ENCODE results near the gene CDH2.

The CDH2 gene

DNA sequence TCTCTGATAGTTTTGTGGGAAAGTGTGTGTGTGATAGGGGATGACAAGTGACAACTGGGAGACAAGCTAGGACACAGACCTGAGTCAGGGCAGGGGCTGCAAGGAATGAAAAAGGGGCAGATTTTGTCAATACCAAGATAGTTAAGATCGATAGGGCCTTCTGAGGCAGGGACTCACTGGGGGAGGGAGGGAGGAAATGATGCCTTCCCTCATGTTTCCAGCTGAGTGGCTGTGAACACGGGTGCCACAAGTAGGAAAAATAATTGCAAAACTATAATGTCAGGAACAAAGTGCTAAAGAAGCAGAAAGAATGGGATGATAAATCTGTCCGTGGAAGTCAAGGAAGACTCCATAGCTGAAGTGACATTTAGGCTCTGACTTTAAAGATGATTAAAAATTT lies 24.2 kb downstream of the CDH2 start:
- H3K9me3 Mint-ChIP-seq, result peaks cover 5% of the 10 kb centered on the region
- no peak overlapping the region for H3K27ac Mint-ChIP-seq
- no peaks in the 10 kb centered on the region for H3K36me3 Mint-ChIP-seq
- ATAC-seq, result no peak
- no peak for DNase-seq (ENCODE audit: low spot score in 2 of 2)
- H3K4me3 Mint-ChIP-seq, result no peak overlapping the region
- H3K4me1 Mint-ChIP-seq, result no peaks in the 10 kb centered on the region

DNA sequence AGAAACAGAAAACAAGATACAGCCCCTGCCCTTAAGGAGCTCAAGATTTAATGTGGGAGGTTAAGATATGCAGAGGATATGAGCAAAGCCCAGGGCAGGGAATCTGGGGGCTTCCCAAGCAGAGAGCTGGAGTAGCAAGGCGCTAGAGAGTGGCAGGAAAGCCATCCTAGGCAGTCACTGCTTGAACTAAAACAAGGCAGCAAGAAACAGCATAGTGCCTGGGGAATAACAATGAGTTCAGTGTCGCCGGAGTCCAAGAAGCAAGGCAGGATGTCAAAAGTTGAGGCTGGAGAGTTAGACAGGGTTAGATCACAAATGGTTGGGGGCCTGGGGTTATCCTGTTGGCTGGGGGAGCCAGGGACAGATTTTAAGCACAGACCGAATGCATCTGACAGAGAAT lies 24.6 kb downstream of the CDH2 start:
- Mint-ChIP-seq H3K4me3 (no peak overlapping the region), H3K27ac (no peak overlapping the region), H3K4me1 (no peaks in the 10 kb centered on the region), H3K9me3 (peaks cover 5% of the 10 kb centered on the region), H3K36me3 (no peaks in the 10 kb centered on the region)
- no peak for ATAC-seq
- no peak for DNase-seq (ENCODE audit: low spot score in 2 of 2)

DNA sequence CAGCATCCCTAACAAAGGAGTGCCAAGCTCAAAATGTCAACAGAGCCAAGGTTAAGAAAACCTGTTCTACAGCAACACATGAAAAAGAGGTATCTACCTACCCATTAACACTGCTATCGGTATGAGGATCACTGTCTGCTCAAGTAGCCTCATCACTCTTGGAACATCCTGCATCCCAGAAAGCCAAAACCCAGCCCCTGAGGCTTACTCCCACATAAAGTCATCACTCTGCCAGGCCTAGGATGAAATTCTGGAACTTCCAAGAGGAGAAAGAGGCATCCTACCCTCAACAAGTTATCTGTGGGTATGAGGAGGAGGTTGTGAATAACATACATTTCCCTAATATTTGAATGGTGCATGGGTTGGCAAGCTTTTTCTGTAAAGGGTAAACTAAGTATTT lies 25.5 kb downstream of the CDH2 start:
- Mint-ChIP-seq H3K4me1 (no peaks in the 10 kb centered on the region), H3K4me3 (no peak overlapping the region), H3K36me3 (no peaks in the 10 kb centered on the region), H3K9me3 (peaks cover 5% of the 10 kb centered on the region), H3K27ac (no peak overlapping the region)
- DNase-seq (ENCODE audit: low spot score in 2 of 2), result no peak
- ATAC-seq, result no peak

DNA sequence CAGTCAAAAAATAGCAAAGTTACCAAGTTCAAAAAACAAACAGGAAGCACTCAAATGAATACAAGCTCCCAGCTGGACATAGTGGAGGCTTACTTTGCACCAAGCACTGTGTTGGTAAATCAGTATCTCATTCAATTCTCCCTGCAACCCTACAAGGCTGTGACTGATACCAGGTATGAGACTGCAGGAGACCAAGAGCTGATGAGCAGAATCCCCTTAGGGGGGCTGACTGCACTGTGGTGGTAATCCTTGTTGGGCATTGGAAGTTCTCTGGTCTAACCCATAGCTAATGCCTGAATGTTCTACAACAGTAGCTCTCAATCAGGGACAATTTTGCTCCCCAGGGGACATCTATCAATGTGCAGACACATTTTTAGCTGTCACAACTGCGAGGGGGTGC lies 26.0 kb downstream of the CDH2 start:
- no peak for ATAC-seq
- Mint-ChIP-seq H3K36me3 (no peaks in the 10 kb centered on the region), H3K9me3 (peaks cover 5% of the 10 kb centered on the region), H3K27ac (no peak overlapping the region), H3K4me3 (no peak overlapping the region), H3K4me1 (no peaks in the 10 kb centered on the region)
- no peak for DNase-seq (ENCODE audit: low spot score in 2 of 2)

DNA sequence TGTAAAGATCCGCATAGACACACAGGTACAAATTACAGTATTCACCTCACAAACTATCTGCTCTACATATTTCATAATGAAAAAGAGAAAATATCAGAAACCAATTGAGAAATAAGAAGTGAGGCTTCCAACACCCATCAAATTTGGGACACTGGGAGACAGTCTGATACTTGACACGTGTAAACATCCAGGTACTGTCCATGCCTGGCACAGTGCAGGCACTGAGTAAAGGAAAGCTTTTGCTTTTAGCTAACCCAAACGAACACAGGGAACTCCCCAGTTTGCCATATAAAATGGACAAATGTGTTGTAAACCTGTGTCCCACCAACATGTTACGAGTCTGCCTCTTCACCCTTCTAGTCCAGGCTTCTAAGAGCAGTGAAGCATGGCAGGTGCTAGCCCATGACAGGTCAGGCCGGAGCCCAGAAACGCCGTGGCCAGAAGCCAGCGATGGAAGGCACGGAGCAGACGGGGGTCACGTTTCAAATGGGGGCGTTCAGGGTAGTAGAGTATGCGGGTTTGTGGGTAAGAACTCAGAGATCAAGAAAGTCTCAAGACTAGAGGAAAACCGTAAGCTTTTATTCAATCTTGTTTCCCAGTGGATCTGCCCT lies 27.0 kb downstream of the CDH2 start:
- Mint-ChIP-seq H3K27ac (no peak overlapping the region), H3K9me3 (peaks cover 5% of the 10 kb centered on the region), H3K36me3 (no peaks in the 10 kb centered on the region), H3K4me3 (no peak overlapping the region), H3K4me1 (no peaks in the 10 kb centered on the region)
- DNase-seq (ENCODE audit: low spot score in 2 of 2) (no peak), ATAC-seq (no peak)

DNA sequence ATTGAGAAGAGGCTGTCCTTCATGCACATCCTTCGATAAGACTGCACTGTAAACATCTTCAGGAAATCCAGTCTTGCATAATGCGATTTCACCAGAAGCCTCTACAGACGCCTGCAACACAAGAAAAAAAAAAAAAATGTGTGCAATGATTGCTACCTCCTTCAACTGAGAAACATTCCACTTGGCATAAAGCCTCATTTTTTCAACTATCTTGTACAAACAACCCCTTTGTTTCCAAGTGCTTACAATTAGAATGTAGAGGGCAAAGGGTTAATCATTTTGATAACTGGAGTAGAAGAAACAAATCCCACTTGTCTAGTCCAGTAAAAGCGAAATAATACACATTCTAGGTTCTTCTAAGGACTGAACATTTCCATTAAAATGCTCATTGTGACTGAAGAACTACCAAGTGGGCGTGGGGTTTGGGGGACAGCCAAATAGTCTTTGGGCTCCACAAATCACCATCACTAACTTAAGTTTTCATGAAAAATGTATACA lies 29.2 kb downstream of the CDH2 start:
- no peak for DNase-seq (ENCODE audit: low spot score in 2 of 2)
- H3K4me3 Mint-ChIP-seq, result no peak overlapping the region
- H3K9me3 Mint-ChIP-seq, result no peaks in the 10 kb centered on the region
- H3K36me3 Mint-ChIP-seq, result no peaks in the 10 kb centered on the region
- H3K4me1 Mint-ChIP-seq, result no peaks in the 10 kb centered on the region
- no peak for ATAC-seq
- H3K27ac Mint-ChIP-seq, result no peak overlapping the region

DNA sequence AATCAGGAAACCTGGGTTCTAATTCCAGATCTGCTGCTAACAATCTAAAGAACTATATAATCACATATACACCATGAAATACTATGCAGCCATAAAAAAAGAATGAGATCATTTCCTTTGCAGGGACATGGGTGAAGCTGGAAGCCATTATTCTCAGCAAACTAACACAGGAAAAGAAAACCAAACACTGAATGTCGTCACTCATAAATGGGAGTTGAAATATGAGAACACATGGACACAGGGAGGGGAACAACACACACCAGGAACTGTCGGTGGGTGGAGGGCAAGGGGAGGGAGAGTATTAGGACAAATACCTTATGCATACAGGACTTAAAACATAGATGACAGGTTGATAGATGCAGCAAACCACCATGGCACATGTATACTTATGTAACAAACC lies 33.2 kb downstream of the CDH2 start:
- Mint-ChIP-seq H3K36me3 (no peaks in the 10 kb centered on the region), H3K4me3 (no peak overlapping the region), H3K9me3 (peaks cover 16% of the 10 kb centered on the region), H3K27ac (no peak overlapping the region), H3K4me1 (no peaks in the 10 kb centered on the region)
- no peak for DNase-seq (ENCODE audit: low spot score in 2 of 2)
- no peak for ATAC-seq

DNA sequence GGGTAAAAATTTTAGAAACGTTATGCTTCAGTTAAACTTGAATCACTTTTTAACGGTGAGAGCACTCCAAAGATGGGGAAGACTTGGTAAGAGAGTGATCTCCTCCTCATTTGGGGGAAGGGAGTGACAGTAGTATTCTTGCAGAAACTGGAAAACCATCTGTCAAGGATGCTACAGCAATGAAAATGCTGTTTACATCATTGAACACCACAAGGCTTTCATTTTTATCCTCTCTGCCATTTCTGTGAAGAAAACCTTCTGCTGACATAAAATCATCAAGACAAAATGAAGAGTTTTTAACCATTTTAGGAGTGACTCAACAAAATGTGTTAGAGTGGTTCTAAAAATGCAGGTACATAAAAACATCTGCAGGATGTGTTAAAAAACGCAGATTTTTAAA lies 38.1 kb downstream of the CDH2 start:
- no peak overlapping the region for H3K27ac Mint-ChIP-seq
- no peaks in the 10 kb centered on the region for H3K36me3 Mint-ChIP-seq
- H3K4me3 Mint-ChIP-seq, result no peak overlapping the region
- ATAC-seq (no peak), DNase-seq (ENCODE audit: low spot score in 2 of 2) (no peak)
- no peaks in the 10 kb centered on the region for H3K4me1 Mint-ChIP-seq
- peaks cover 16% of the 10 kb centered on the region for H3K9me3 Mint-ChIP-seq

- Mint-ChIP-seq H3K36me3 (no peaks in the 10 kb centered on the region), H3K9me3 (peaks cover 14% of the 10 kb centered on the region), H3K4me3 (no peak overlapping the region), H3K27ac (no peak overlapping the region), H3K4me1 (no peaks in the 10 kb centered on the region)
- DNase-seq (ENCODE audit: low spot score in 2 of 2) (no peak), ATAC-seq (no peak)
Observed at GRCh38 chr18:28136071-28136470, 40.9 kb downstream of the CDH2 start.

GRCh38 chr18:28134774-28135173 lies 42.2 kb downstream of the CDH2 start:
- H3K4me3 Mint-ChIP-seq, result no peak overlapping the region
- no peak for DNase-seq (ENCODE audit: low spot score in 2 of 2)
- peaks cover 12% of the 10 kb centered on the region for H3K9me3 Mint-ChIP-seq
- H3K27ac Mint-ChIP-seq, result no peak overlapping the region
- ATAC-seq, result no peak
- H3K36me3 Mint-ChIP-seq, result no peaks in the 10 kb centered on the region
- H3K4me1 Mint-ChIP-seq, result no peaks in the 10 kb centered on the region

GRCh38 chr18:28132084-28132483 lies 44.8 kb downstream of the CDH2 start:
- no peak for ATAC-seq
- H3K27ac Mint-ChIP-seq, result no peak overlapping the region

GRCh38 chr18:28128659-28128980 lies 48.3 kb downstream of the CDH2 start:
- no peaks in the 10 kb centered on the region for H3K36me3 Mint-ChIP-seq
- no peak overlapping the region for H3K4me3 Mint-ChIP-seq
- DNase-seq (ENCODE audit: low spot score in 2 of 2), result no peak
- H3K9me3 Mint-ChIP-seq, result peaks cover 4% of the 10 kb centered on the region
- H3K27ac Mint-ChIP-seq, result no peak overlapping the region
- no peak for ATAC-seq
- H3K4me1 Mint-ChIP-seq, result no peaks in the 10 kb centered on the region

More at GRCh38 chr18:28132084-28132483, 44.8 kb downstream of the CDH2 start:
- Mint-ChIP-seq H3K4me3 (no peak overlapping the region), H3K9me3 (peaks cover 4% of the 10 kb centered on the region), H3K4me1 (no peaks in the 10 kb centered on the region), H3K36me3 (no peaks in the 10 kb centered on the region)
- no peak for DNase-seq (ENCODE audit: low spot score in 2 of 2)

- ATAC-seq (no peak), DNase-seq (ENCODE audit: low spot score in 2 of 2) (no peak)
- H3K4me3 Mint-ChIP-seq, result no peak overlapping the region
- H3K36me3 Mint-ChIP-seq, result no peaks in the 10 kb centered on the region
- H3K9me3 Mint-ChIP-seq, result peaks cover 4% of the 10 kb centered on the region
- H3K27ac Mint-ChIP-seq, result no peak overlapping the region
- H3K4me1 Mint-ChIP-seq, result no peaks in the 10 kb centered on the region
Observed at GRCh38 chr18:28127763-28128658, 48.9 kb downstream of the CDH2 start.

DNA sequence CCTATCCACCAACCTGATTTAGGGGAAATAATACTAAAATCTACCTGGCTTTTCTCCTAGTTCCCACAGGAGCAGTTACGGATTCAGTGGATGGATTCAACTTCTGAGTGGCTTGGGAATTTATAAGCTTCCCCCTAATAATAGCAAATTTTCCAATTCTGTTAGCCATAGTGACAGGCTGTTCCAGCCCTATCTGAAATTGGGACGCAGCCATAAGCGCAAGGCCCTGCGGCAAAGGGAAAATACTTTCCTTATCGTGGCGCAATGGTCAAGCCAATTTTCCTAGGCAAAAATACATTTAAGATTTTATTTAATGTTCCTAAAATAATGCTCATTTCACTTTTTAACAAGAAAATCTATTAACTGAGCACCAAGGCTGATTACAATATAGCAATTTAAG lies 49.7 kb downstream of the CDH2 start:
- ATAC-seq (no peak), DNase-seq (ENCODE audit: low spot score in 2 of 2) (no peak)
- H3K4me3 Mint-ChIP-seq, result no peak overlapping the region
- H3K27ac Mint-ChIP-seq, result no peak overlapping the region
- H3K9me3 Mint-ChIP-seq, result no peaks in the 10 kb centered on the region
- no peaks in the 10 kb centered on the region for H3K4me1 Mint-ChIP-seq
- no peaks in the 10 kb centered on the region for H3K36me3 Mint-ChIP-seq

- no peak for ATAC-seq
- H3K9me3 Mint-ChIP-seq, result no peaks in the 10 kb centered on the region
- H3K4me1 Mint-ChIP-seq, result no peaks in the 10 kb centered on the region
- no peak overlapping the region for H3K4me3 Mint-ChIP-seq
- no peak for DNase-seq (ENCODE audit: low spot score in 2 of 2)
- no peaks in the 10 kb centered on the region for H3K36me3 Mint-ChIP-seq
- H3K27ac Mint-ChIP-seq, result no peak overlapping the region
Observed at GRCh38 chr18:28126768-28127167, 50.2 kb downstream of the CDH2 start.

GRCh38 chr18:28125051-28125450 lies 51.9 kb downstream of the CDH2 start:
- no peaks in the 10 kb centered on the region for H3K36me3 Mint-ChIP-seq
- no peaks in the 10 kb centered on the region for H3K4me1 Mint-ChIP-seq
- no peak for ATAC-seq
- H3K27ac Mint-ChIP-seq, result no peak overlapping the region
- no peak overlapping the region for H3K4me3 Mint-ChIP-seq
- no peak for DNase-seq (ENCODE audit: low spot score in 2 of 2)
- peaks cover 4% of the 10 kb centered on the region for H3K9me3 Mint-ChIP-seq

Data from stimulated activated effector memory CD8-positive, alpha-beta T cell treated with anti-CD3 and anti-CD28 coated beads, Interleukin-12 subunit alpha, Interleukin-12 subunit beta, amount 100 ng/mL, for 72 hours (primary cell).